Measurements from ENCODE around the gene TEAD2.

Gene TEAD2

GRCh38 chr19:49366110-49366509 is 3.9 kb upstream of the TEAD2 start:
- H3K4me1 ChIP-seq (ENCODE audit: control insufficient read depth in 1 of 2, insufficient read depth in 1 of 2, low read depth in 1 of 2, low read length in 1 of 2), result peaks cover 7 to 21% of the 10 kb centered on the region in 2 experiments
- H3K27ac ChIP-seq, result no peak overlapping the region
- H3K36me3 ChIP-seq, result no peaks in the 10 kb centered on the region
- TF ChIP-seq, protein P1, sequence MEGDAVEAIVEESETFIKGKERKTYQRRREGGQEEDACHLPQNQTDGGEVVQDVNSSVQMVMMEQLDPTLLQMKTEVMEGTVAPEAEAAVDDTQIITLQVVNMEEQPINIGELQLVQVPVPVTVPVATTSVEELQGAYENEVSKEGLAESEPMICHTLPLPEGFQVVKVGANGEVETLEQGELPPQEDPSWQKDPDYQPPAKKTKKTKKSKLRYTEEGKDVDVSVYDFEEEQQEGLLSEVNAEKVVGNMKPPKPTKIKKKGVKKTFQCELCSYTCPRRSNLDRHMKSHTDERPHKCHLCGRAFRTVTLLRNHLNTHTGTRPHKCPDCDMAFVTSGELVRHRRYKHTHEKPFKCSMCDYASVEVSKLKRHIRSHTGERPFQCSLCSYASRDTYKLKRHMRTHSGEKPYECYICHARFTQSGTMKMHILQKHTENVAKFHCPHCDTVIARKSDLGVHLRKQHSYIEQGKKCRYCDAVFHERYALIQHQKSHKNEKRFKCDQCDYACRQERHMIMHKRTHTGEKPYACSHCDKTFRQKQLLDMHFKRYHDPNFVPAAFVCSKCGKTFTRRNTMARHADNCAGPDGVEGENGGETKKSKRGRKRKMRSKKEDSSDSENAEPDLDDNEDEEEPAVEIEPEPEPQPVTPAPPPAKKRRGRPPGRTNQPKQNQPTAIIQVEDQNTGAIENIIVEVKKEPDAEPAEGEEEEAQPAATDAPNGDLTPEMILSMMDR (IDR thresholded peaks at IDR 0.05), result no peak
- H3K9me3 ChIP-seq, result peaks cover 3% of the 10 kb centered on the region
- peaks cover 57% of the 10 kb centered on the region for H3K27me3 ChIP-seq
- no peak overlapping the region for H3K4me3 ChIP-seq (ENCODE audit: low read depth in 1 of 2, low read length in 1 of 2)

DNA sequence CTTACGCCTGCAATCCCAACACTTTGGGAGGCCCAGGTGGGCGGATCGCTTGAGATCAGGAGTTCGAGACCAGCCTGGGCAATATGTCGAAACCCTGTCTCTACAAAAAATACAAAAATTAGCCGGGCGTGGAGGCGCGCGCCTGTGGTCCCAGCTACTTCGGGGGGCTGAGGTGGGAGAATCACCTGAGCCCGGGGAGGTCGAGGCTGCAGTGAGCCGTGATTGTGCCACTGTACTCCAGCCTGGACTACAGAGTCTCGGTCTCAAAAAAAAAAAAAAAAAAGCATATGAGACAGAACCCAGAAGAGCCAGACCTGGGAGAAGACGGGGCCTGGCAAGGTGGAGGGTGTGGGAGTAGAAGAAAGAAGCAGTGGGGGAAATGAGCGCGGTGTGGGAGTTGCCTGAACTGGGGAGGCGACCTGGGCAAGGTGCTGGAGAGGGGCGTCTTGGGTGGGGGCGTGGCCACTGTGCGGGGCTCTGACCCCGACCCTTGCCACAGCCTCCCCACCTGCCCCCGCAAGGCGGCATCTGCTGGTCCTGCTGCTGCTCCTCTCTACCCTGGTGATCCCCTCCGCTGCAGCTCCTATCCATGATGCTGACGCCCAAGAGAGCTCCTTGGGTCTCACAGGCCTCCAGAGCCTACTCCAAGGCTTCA is 2.0 kb upstream of the TEAD2 start:
- Histone ChIP-seq H3K27ac (no peak overlapping the region), H3K9me3 (no peaks in the 10 kb centered on the region), H3K36me3 (no peaks in the 10 kb centered on the region), H3K4me1 (ENCODE audit: control insufficient read depth in 1 of 2, insufficient read depth in 1 of 2, low read depth in 1 of 2, low read length in 1 of 2) (peaks cover 7 to 21% of the 10 kb centered on the region in 2 experiments), H3K4me3 (ENCODE audit: low read depth in 1 of 2, low read length in 1 of 2) (peak overlapping the region in 1 of 2 experiments; percentile 7), H3K27me3 (peaks cover 76% of the 10 kb centered on the region)
- TF ChIP-seq, protein P1 (IDR thresholded peaks at IDR 0.05), result no peak

DNA sequence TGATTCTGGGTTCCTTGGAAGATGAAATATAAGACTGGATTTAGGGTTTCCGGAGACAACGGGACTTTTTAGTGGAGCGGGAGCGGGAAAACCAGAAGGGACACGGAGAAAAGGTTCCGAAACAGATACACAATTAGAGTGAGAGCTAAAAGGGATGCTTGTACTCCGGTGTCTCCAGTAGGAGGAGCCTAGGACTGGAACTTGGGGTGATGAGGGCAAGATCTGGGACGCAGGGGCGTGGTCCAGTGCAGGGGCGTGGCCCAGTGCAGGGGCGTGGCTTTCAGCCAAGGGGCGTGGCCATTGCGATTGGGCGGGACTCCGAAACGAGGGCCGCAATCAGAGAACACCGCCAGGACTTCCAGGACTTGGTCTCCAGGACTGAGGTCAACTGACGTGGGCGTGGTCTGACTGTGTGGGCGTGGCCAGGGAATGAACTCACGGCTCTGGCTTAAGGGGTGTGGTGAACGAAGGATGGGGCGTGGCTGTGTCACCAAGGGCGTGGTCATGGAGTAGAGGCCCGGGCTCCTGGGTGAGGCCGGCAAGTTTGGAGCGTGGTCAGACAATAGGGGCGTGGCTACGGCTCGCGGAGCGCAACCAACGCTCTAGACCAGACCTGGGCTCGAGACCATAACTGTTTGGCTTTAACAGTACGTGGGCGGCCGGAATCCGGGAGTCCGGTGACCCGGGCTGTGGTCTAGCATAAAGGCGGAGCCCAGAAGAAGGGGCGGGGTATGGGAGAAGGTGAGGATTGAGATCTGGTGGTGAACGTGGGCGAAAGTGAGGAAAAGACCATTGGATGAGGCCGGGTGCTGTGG is 1.3 kb upstream of the TEAD2 start, which contains the start of gene DKKL1:
TSS of gene DKKL1 (plus strand) at position 610 of the 815 bp plus-strand sequence. CDS start at position 732, 122 bp downstream.
- no peak within 1 kb of the TSS for H3K27ac ChIP-seq
- H3K4me3 ChIP-seq (ENCODE audit: low read depth in 1 of 2, low read length in 1 of 2), result peak within 1 kb of the TSS; percentile 7 to 28
- no peaks in the 10 kb centered on the region for H3K9me3 ChIP-seq
- H3K36me3 ChIP-seq, result no peaks in the 10 kb centered on the region
- H3K4me1 ChIP-seq (ENCODE audit: control insufficient read depth in 1 of 2, insufficient read depth in 1 of 2, low read depth in 1 of 2, low read length in 1 of 2), result peaks cover 7 to 21% of the 10 kb centered on the region in 2 experiments
- peaks cover 84% of the 10 kb centered on the region for H3K27me3 ChIP-seq
- TF ChIP-seq, protein P1 (IDR thresholded peaks at IDR 0.05), result no peak

GRCh38 chr19:49362929-49363267 is 682 bp upstream of the TEAD2 start:
- Histone ChIP-seq H3K27me3 (peaks cover 84% of the 10 kb centered on the region), H3K9me3 (no peaks in the 10 kb centered on the region), H3K4me3 (ENCODE audit: low read depth in 1 of 2, low read length in 1 of 2) (no peak overlapping the region), H3K27ac (no peak overlapping the region), H3K4me1 (ENCODE audit: control insufficient read depth in 1 of 2, insufficient read depth in 1 of 2, low read depth in 1 of 2, low read length in 1 of 2) (peaks cover 7 to 21% of the 10 kb centered on the region in 2 experiments), H3K36me3 (no peaks in the 10 kb centered on the region)
- TF ChIP-seq, protein P1 (IDR thresholded peaks at IDR 0.05), result no peak

DNA sequence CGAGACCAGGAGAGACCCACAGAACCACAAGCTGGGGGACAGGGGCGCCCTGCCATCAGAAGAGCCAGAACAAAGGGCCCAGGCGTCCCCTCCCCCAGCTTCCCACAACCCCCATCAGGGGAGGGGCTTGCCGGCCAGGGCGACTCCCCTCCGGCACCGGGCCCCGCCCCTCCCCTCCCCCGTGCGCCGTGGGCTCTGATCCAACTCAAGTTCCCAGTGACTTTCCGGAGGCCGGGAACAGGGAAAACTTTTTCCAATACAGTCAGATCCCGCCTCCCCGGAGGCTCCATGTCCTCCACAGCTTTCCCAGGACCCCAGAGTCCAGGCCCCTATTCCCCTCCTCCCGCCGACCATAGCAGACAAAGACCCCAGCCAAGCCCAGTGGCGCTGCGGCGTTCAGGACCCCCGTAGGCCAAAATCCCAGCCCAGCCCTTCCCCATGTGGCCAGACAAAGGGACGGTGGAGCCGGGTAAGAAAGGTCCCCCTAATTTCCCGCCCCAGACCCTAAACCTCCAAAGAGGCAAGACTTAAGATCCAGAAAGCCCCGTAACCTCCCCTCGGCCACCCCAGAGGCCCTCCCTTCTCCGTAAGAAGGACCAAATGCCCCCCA is 673 bp downstream of the TEAD2 start:
- H3K27me3 ChIP-seq, result peaks cover 86% of the 10 kb centered on the region
- H3K4me1 ChIP-seq (ENCODE audit: control insufficient read depth in 1 of 2, insufficient read depth in 1 of 2, low read depth in 1 of 2, low read length in 1 of 2), result peaks cover 8 to 21% of the 10 kb centered on the region in 2 experiments
- TF ChIP-seq, protein P1 (IDR thresholded peaks at IDR 0.05), result no peak
- H3K9me3 ChIP-seq, result no peaks in the 10 kb centered on the region
- H3K27ac ChIP-seq, result no peak overlapping the region
- H3K36me3 ChIP-seq, result no peaks in the 10 kb centered on the region
- H3K4me3 ChIP-seq (ENCODE audit: low read depth in 1 of 2, low read length in 1 of 2), result no peak overlapping the region

Data from neutrophil (primary cell).